Astrocyte (in vitro differentiated cells and primary cell): Measurements from ENCODE around the gene GNG12. TPM values are rescaled to one million over a fixed set of nuclear protein-coding genes. Genes with fewer than 3 reads are reported as not detected.

ENCODE experiments used
- DNase-seq: peaks from one replicate; pipeline ENCODE4 v3.0.0-alpha.2; 2010; ENCODE audit warnings: low read depth
- FAIRE-seq: peaks from 2 replicates; lab custom pipeline; 2011; peaks lifted over from hg19 to GRCh38; lab: Jason Lieb, UNC
- H2AFZ ChIP-seq: 2 replicates; pipeline ENCODE4 v1.6.0; 2012; ENCODE audit warnings: low read depth, low read length, inconsistent platforms
- H3K27ac ChIP-seq: 2 replicates; pipeline ENCODE4 v1.5.1; 2011; ENCODE audit warnings: low read depth, low read length, inconsistent platforms
- H3K27me3 ChIP-seq: 2 replicates; pipeline ENCODE4 v1.6.0; 2011; ENCODE audit warnings: low read length, inconsistent platforms; ENCODE audit not compliant: insufficient read depth
- H3K36me3 ChIP-seq: 2 replicates; pipeline ENCODE4 v1.5.1; 2011; ENCODE audit warnings: low read length, inconsistent platforms; ENCODE audit not compliant: insufficient read depth
- H3K4me1 ChIP-seq: 2 replicates; pipeline ENCODE4 v1.5.1; 2011; ENCODE audit warnings: low read length, inconsistent platforms; ENCODE audit not compliant: insufficient read depth
- H3K4me2 ChIP-seq: 2 replicates; pipeline ENCODE4 v1.6.0; 2012; ENCODE audit warnings: low read length, inconsistent platforms
- H3K4me3 ChIP-seq: 2 replicates; pipeline ENCODE4 v1.5.1; 2011; ENCODE audit warnings: low read depth, mild to moderate bottlenecking, low read length, inconsistent platforms; ENCODE audit not compliant: insufficient read depth
- H3K79me2 ChIP-seq: 2 replicates; pipeline ENCODE4 v1.6.0; 2012; ENCODE audit warnings: mild to moderate bottlenecking, low read length, inconsistent platforms; ENCODE audit not compliant: insufficient read depth
- H3K9ac ChIP-seq: 2 replicates; pipeline ENCODE4 v1.6.0; 2012; ENCODE audit warnings: mild to moderate bottlenecking, low read length, inconsistent platforms
- H3K9me3 ChIP-seq: 2 replicates; pipeline ENCODE4 v1.5.1; 2012; ENCODE audit warnings: low read depth, mild to moderate bottlenecking, low read length, inconsistent platforms; ENCODE audit not compliant: insufficient read depth
- H4K20me1 ChIP-seq: 2 replicates; pipeline ENCODE4 v1.6.0; 2012; ENCODE audit warnings: low read length, inconsistent platforms; ENCODE audit not compliant: insufficient read depth
- H3K27ac Mint-ChIP-seq: one replicate; pipeline ENCODE4 v1.8.0; 2021; ENCODE audit warnings: mild to moderate bottlenecking, mixed read lengths; ENCODE audit not compliant: unreplicated experiment
- H3K27me3 Mint-ChIP-seq: one replicate; pipeline ENCODE4 v1.8.0; 2021; ENCODE audit warnings: low read depth, mixed read lengths; ENCODE audit not compliant: unreplicated experiment
- H3K36me3 Mint-ChIP-seq: one replicate; pipeline ENCODE4 v1.8.0; 2021; ENCODE audit warnings: low read depth, mixed read lengths; ENCODE audit not compliant: unreplicated experiment
- H3K4me1 Mint-ChIP-seq: one replicate; pipeline ENCODE4 v1.8.0; 2021; ENCODE audit warnings: low read depth, mixed read lengths; ENCODE audit not compliant: unreplicated experiment
- H3K4me3 Mint-ChIP-seq: one replicate; pipeline ENCODE4 v1.8.0; 2021; ENCODE audit warnings: mild to moderate bottlenecking, moderate library complexity, mixed read lengths; ENCODE audit not compliant: unreplicated experiment
- H3K9me3 Mint-ChIP-seq: one replicate; pipeline ENCODE4 v1.8.0; 2021; ENCODE audit warnings: mild to moderate bottlenecking, mixed read lengths; ENCODE audit not compliant: unreplicated experiment
- EZH2 ChIP-seq: IDR thresholded peaks from 2 replicates; pipeline ENCODE4 v1.6.1; 2012; ENCODE audit warnings: mild to moderate bottlenecking, low read length, inconsistent platforms; ENCODE audit not compliant: insufficient read depth
- total RNA-seq: library from RNA; stranded (reverse); gene quantifications from 2 replicates; pipeline ENCODE4 v1.2.1, GENCODE V29; 2021
- TF ChIP-seq, protein P1 (sequence below): IDR thresholded peaks from 2 replicates; pipeline ENCODE4 v1.5.1; 2011; ENCODE audit warnings: low read depth, mild to moderate bottlenecking, inconsistent platforms, low read length, moderate library complexity; ENCODE audit not compliant: insufficient read depth

GNG12 gene
- total RNA-seq, 1 donor from 2014 or later, result 101 TPM

DNA sequence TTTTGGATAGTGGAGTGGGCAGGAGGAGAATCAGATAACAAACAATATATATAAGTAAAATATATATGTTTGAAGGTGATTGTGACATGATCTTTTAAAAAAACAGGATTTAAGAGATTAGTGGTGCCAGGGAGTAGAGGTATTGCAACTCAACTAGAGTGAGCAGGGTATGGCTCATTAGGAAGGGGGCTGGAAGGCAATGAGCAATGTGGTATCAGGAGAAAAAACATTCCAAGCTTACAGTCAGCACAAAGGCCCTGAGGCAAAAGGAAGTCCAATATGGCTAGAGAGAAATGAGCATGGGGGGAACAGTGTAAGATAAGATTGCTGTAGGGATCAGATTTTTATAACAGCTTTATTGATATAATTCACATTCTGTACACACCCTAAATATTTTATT is 153.6 kb downstream of the GNG12 start:
- no peaks in the 10 kb centered on the region for H3K79me2 ChIP-seq
- no peak overlapping the region for H3K4me2 ChIP-seq
- H4K20me1 ChIP-seq, result no peaks in the 10 kb centered on the region
- no peaks in the 10 kb centered on the region for H3K27me3 ChIP-seq
- H3K27ac ChIP-seq, result no peak overlapping the region
- H3K4me1 ChIP-seq, result peaks cover 21% of the 10 kb centered on the region
- FAIRE-seq (no peak), DNase-seq (peak; percentile 45)
- no peaks in the 10 kb centered on the region for H3K36me3 ChIP-seq
- no peak overlapping the region for H3K4me3 ChIP-seq
- peaks cover 29% of the 10 kb centered on the region for H3K4me1 Mint-ChIP-seq
- no peaks in the 10 kb centered on the region for H3K9me3 ChIP-seq
- H3K9me3 Mint-ChIP-seq, result no peaks in the 10 kb centered on the region
- H2AFZ ChIP-seq, result no peak overlapping the region
- no peak for TF ChIP-seq EZH2
- TF ChIP-seq, protein P1, sequence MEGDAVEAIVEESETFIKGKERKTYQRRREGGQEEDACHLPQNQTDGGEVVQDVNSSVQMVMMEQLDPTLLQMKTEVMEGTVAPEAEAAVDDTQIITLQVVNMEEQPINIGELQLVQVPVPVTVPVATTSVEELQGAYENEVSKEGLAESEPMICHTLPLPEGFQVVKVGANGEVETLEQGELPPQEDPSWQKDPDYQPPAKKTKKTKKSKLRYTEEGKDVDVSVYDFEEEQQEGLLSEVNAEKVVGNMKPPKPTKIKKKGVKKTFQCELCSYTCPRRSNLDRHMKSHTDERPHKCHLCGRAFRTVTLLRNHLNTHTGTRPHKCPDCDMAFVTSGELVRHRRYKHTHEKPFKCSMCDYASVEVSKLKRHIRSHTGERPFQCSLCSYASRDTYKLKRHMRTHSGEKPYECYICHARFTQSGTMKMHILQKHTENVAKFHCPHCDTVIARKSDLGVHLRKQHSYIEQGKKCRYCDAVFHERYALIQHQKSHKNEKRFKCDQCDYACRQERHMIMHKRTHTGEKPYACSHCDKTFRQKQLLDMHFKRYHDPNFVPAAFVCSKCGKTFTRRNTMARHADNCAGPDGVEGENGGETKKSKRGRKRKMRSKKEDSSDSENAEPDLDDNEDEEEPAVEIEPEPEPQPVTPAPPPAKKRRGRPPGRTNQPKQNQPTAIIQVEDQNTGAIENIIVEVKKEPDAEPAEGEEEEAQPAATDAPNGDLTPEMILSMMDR, result no peak
- H3K36me3 Mint-ChIP-seq, result no peaks in the 10 kb centered on the region
- no peak overlapping the region for H3K9ac ChIP-seq
- no peak overlapping the region for H3K27ac Mint-ChIP-seq
- no peak overlapping the region for H3K4me3 Mint-ChIP-seq
- H3K27me3 Mint-ChIP-seq, result no peaks in the 10 kb centered on the region

DNA sequence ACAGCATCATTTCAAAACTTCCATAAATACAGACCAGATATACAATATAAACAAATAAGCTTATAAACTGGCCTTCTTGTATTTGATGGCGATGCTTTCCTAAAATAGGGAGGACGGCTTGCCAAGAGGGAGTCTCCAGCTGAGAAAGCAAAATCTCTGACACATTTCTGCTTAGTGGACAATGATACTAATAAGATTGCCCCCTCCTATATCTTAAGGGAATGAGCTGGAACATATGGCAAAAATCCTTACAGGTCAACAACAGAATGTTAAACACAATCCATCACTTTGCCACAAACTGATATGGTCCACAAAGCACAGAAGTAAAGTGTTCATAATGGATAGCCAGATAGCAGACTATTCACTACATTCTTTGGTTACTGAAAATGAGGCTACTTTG is 155.3 kb downstream of the GNG12 start:
- H3K27me3 ChIP-seq, result no peaks in the 10 kb centered on the region
- no peak for FAIRE-seq
- H3K79me2 ChIP-seq, result no peaks in the 10 kb centered on the region
- no peak overlapping the region for H3K27ac Mint-ChIP-seq
- H3K4me3 ChIP-seq, result no peak overlapping the region
- H3K9me3 Mint-ChIP-seq, result no peaks in the 10 kb centered on the region
- H3K9ac ChIP-seq, result no peak overlapping the region
- no peak overlapping the region for H2AFZ ChIP-seq
- no peaks in the 10 kb centered on the region for H4K20me1 ChIP-seq
- H3K27me3 Mint-ChIP-seq, result no peaks in the 10 kb centered on the region
- no peaks in the 10 kb centered on the region for H3K9me3 ChIP-seq
- no peaks in the 10 kb centered on the region for H3K36me3 Mint-ChIP-seq
- TF ChIP-seq, protein P1, result no peak
- no peak for TF ChIP-seq EZH2
- peak; percentile 88 for DNase-seq
- no peak overlapping the region for H3K4me3 Mint-ChIP-seq
- no peak overlapping the region for H3K27ac ChIP-seq
- no peak overlapping the region for H3K4me2 ChIP-seq
- H3K4me1 ChIP-seq, result peaks cover 7% of the 10 kb centered on the region
- no peaks in the 10 kb centered on the region for H3K36me3 ChIP-seq
- H3K4me1 Mint-ChIP-seq, result peaks cover 19% of the 10 kb centered on the region

DNA sequence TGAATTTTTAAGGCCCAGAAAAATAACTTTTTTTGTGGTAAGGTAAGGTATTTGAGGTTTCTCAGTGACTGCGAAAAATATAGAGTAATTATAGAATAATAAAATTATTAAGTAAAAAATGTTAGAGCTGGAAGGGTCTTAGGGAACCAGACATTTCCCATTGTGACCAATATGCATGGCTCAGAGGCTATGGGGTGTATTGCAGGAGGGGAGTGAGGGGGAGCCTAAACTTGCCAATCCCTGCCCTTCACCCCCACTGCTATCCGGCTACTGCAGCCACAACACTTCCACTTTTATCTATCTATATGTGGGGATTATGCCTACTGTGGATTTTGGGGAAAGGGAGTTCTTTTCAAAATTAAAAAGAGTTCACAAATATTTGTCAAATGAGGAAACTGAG is 155.9 kb downstream of the GNG12 start:
- H3K27ac ChIP-seq, result no peak overlapping the region
- FAIRE-seq (no peak), DNase-seq (no peak)
- Mint-ChIP-seq H3K9me3 (no peaks in the 10 kb centered on the region), H3K4me3 (no peak overlapping the region), H3K36me3 (no peaks in the 10 kb centered on the region), H3K27me3 (no peaks in the 10 kb centered on the region), H3K27ac (peak overlapping the region; percentile 6), H3K4me1 (peaks cover 14% of the 10 kb centered on the region)
- H3K9me3 ChIP-seq, result no peaks in the 10 kb centered on the region
- no peak overlapping the region for H3K4me2 ChIP-seq
- no peak overlapping the region for H2AFZ ChIP-seq
- H3K4me1 ChIP-seq, result peaks cover 4% of the 10 kb centered on the region
- no peaks in the 10 kb centered on the region for H3K27me3 ChIP-seq
- H3K36me3 ChIP-seq, result no peaks in the 10 kb centered on the region
- no peak for TF ChIP-seq EZH2
- TF ChIP-seq, protein P1, result no peak
- no peaks in the 10 kb centered on the region for H3K79me2 ChIP-seq
- H4K20me1 ChIP-seq, result no peaks in the 10 kb centered on the region
- H3K4me3 ChIP-seq, result no peak overlapping the region
- no peak overlapping the region for H3K9ac ChIP-seq
